ENCODE results near the gene PSMG1. TPM values are rescaled to one million over a fixed set of nuclear protein-coding genes. Genes with fewer than 3 reads are reported as not detected.

PSMG1 gene
- total RNA-seq (2022), result 46.4 and 50.0 TPM in 2 replicates
- Bru-seq, nascent RNA, result percentile 83 among the genes with signal in this experiment
- BruChase-seq, experiment 1, labeled RNA remaining after a 6-hour chase, result percentile 85 among the genes with signal in this experiment
- percentile 77 among the genes with signal in this experiment for BruChase-seq, experiment 2, labeled RNA remaining after a 2-hour chase
- long read RNA-seq, transcript PSMG1-201 (7 exons, 2,154 nt), result major isoform, 50 of 61 reads
- long read RNA-seq, partial matches to known transcripts, result 0 of 61 reads
- long read RNA-seq, other reads (novel, unspliced or antisense), result 9 of 61 reads

DNA sequence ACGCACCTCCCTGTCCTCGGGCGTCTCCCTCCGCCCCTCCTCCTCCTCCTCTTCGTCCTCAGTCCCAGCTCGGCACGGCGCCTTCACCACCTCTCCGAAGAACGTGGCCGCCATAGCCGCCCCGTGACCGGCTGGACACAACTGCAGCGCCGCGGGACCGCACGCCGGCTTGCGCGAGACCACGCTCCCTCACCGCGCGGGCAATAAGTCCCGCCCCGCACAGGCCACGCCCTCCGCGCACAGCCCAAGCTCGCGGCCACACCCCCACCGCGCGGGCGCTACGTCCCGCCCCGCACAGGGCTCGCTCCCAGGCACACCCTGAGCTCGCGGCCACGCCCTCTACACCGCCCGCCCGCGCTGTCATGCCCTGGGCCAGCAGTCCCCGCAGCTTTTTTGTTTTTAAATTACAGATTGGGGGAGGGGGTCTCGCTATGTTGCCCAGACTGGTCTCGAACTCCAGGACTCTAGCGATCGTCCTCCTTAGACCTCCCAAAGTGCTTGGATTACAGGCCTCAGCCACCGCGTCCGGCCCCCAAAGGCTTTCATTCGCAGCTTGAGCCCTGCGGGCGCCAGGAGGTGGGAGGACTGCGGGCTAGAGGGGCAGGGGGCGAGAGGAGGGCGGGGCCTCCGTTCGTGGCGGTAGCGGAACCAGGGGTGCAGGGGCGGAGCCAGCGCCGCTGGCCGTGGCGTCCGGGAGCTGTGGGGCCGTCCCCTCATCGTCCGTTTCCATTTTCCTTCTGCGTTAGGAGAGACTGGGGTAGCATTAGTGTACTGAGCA is at the start of gene PSMG1:
Gene PSMG1 (minus strand): TSS at position 180 of the 778 bp plus-strand sequence. CDS start 66 bp downstream, at position 114.
- TF ChIP-seq CTCF (IDR thresholded peaks at IDR 0.05; ENCODE audit: unreplicated experiment), result no peak
- CTCF ChIA-PET, result interaction anchor here (1.2 kb wide), 1 partner anchor 204 kb away, joined by 6 read pairs; no protein-coding TSS in a partner anchor
- H3K27ac Mint-ChIP-seq (ENCODE audit: unreplicated experiment), result peak within 1 kb of the TSS; percentile 96
- no peaks in the 10 kb centered on the region for H3K27me3 Mint-ChIP-seq (ENCODE audit: unreplicated experiment)
- no TSS peak for BruUV-seq (replicated peaks)
- H3K36me3 Mint-ChIP-seq (ENCODE audit: insufficient read depth, unreplicated experiment), result peaks cover 24% of the 10 kb centered on the region
- intact Hi-C loops (cut with micrococcal nuclease; ENCODE audit: unreplicated experiment), result no loop called here
- H3K4me3 Mint-ChIP-seq (ENCODE audit: low read depth, unreplicated experiment), result peak within 1 kb of the TSS; percentile 99
- DNase-seq, result peak; percentile 93
- no peaks in the 10 kb centered on the region for H3K9me3 Mint-ChIP-seq (ENCODE audit: low read depth, unreplicated experiment)
- no peaks in the 10 kb centered on the region for H3K4me1 Mint-ChIP-seq (ENCODE audit: low read depth, unreplicated experiment)

GRCh38 chr21:39232861-39233291 is 49.6 kb upstream of the PSMG1 start:
- peaks cover 15% of the 10 kb centered on the region for H3K36me3 Mint-ChIP-seq (ENCODE audit: insufficient read depth, unreplicated experiment)

DNA sequence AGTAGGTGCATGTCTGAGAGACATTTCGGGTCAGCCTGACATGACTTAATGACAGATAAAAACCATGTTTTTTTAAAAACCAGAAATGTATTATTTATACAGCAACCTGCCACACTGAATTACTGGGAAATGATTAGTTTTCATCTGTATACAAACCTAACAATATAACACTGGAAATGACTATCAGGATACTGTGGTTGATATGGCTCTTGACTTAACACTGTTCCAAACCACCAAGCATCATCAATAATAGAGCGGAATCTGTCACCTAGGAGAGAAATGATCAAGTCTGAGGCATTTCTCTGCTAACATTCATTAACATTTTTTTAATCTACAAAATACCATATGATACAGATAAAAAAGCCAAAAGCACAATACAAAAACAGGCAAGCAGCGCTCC is 41.7 kb upstream of the PSMG1 start:
- H3K27ac Mint-ChIP-seq (ENCODE audit: unreplicated experiment), result no peak overlapping the region
- H3K4me3 Mint-ChIP-seq (ENCODE audit: low read depth, unreplicated experiment), result no peak overlapping the region
- intact Hi-C loops (cut with micrococcal nuclease; ENCODE audit: unreplicated experiment), result no loop called here

More at GRCh38 chr21:39232861-39233291, 49.6 kb upstream of the PSMG1 start:
- Mint-ChIP-seq H3K4me3 (ENCODE audit: low read depth, unreplicated experiment) (no peak overlapping the region), H3K27ac (ENCODE audit: unreplicated experiment) (no peak overlapping the region), H3K4me1 (ENCODE audit: low read depth, unreplicated experiment) (no peaks in the 10 kb centered on the region), H3K27me3 (ENCODE audit: unreplicated experiment) (no peaks in the 10 kb centered on the region), H3K9me3 (ENCODE audit: low read depth, unreplicated experiment) (no peaks in the 10 kb centered on the region)
- TF ChIP-seq CTCF (IDR thresholded peaks at IDR 0.05; ENCODE audit: unreplicated experiment), result no peak
- CTCF ChIA-PET, result no interaction called here
- no peak for DNase-seq
- no TSS peak for BruUV-seq (replicated peaks)
- intact Hi-C loops (cut with micrococcal nuclease; ENCODE audit: unreplicated experiment), result no loop called here

More for the DNA sequence above, 41.7 kb upstream of the PSMG1 start:
- Mint-ChIP-seq H3K9me3 (ENCODE audit: low read depth, unreplicated experiment) (no peaks in the 10 kb centered on the region), H3K4me1 (ENCODE audit: low read depth, unreplicated experiment) (no peaks in the 10 kb centered on the region), H3K27me3 (ENCODE audit: unreplicated experiment) (no peaks in the 10 kb centered on the region), H3K36me3 (ENCODE audit: insufficient read depth, unreplicated experiment) (peaks cover 11% of the 10 kb centered on the region)
- BruUV-seq (replicated peaks), result no TSS peak
- DNase-seq, result no peak
- TF ChIP-seq CTCF (IDR thresholded peaks at IDR 0.05; ENCODE audit: unreplicated experiment), result no peak
- CTCF ChIA-PET, result no interaction called here
